Measurements from ENCODE around the gene ZFPM1.

ZFPM1 gene

GRCh38 chr16:88419790-88420189 lies 33.3 kb upstream of the ZFPM1 start:
- TF ChIP-seq ZFX (IDR thresholded peaks at IDR 0.05), result no peak
- H3K27ac ChIP-seq, result no peak overlapping the region

- TF ChIP-seq CTCF (conservative IDR thresholded peaks at IDR 0.05) (no peak), ZFX (IDR thresholded peaks at IDR 0.05) (no peak)
- H3K27ac ChIP-seq, result no peak overlapping the region
These were observed 32.6 kb upstream of the ZFPM1 start for GRCh38 chr16:88420496-88420895.

GRCh38 chr16:88421301-88421700 lies 31.8 kb upstream of the ZFPM1 start:
- no peak for TF ChIP-seq CTCF (conservative IDR thresholded peaks at IDR 0.05)
- TF ChIP-seq ZFX (IDR thresholded peaks at IDR 0.05), result no peak

GRCh38 chr16:88421871-88422433 lies 31.1 kb upstream of the ZFPM1 start:
- H3K27ac ChIP-seq, result no peak overlapping the region
- no peak for TF ChIP-seq CTCF (conservative IDR thresholded peaks at IDR 0.05)
- TF ChIP-seq ZFX (IDR thresholded peaks at IDR 0.05), result no peak

More at GRCh38 chr16:88421301-88421700, 31.8 kb upstream of the ZFPM1 start:
- no peak overlapping the region for H3K27ac ChIP-seq

- H3K27ac ChIP-seq, result no peak overlapping the region
- TF ChIP-seq ZFX (IDR thresholded peaks at IDR 0.05) (no peak), CTCF (conservative IDR thresholded peaks at IDR 0.05) (no peak)
These were observed 30.2 kb upstream of the ZFPM1 start for GRCh38 chr16:88422733-88423447.

GRCh38 chr16:88423448-88423850 lies 29.6 kb upstream of the ZFPM1 start:
- H3K27ac ChIP-seq, result no peak overlapping the region
- no peak for TF ChIP-seq ZFX (IDR thresholded peaks at IDR 0.05)
- TF ChIP-seq CTCF (conservative IDR thresholded peaks at IDR 0.05), result no peak

GRCh38 chr16:88424587-88425235 lies 28.4 kb upstream of the ZFPM1 start:
- H3K27ac ChIP-seq, result no peak overlapping the region
- TF ChIP-seq CTCF (conservative IDR thresholded peaks at IDR 0.05), result no peak
- no peak for TF ChIP-seq ZFX (IDR thresholded peaks at IDR 0.05)
